Osteocyte (in vitro differentiated cells): ENCODE data around the gene RBMS1. TPM values are rescaled to one million over a fixed set of nuclear protein-coding genes. Genes with fewer than 3 reads are reported as not detected.

Experiments
- DNase-seq: peaks from one replicate; pipeline ENCODE4 v3.0.0; 2021; ENCODE audit warnings: mixed read lengths; ENCODE audit not compliant: unreplicated experiment; ENCODE audit errors: extremely low spot score
- H3K27ac Mint-ChIP-seq: one replicate; pipeline ENCODE4 v1.8.0; 2021; ENCODE audit warnings: mild to moderate bottlenecking, mixed read lengths; ENCODE audit not compliant: unreplicated experiment
- H3K27me3 Mint-ChIP-seq: one replicate; pipeline ENCODE4 v1.8.0; 2021; ENCODE audit warnings: mixed read lengths; ENCODE audit not compliant: unreplicated experiment
- H3K36me3 Mint-ChIP-seq: one replicate; pipeline ENCODE4 v1.8.0; 2021; ENCODE audit warnings: mixed read lengths; ENCODE audit not compliant: unreplicated experiment
- H3K4me1 Mint-ChIP-seq: one replicate; pipeline ENCODE4 v1.8.0; 2021; ENCODE audit warnings: mixed read lengths; ENCODE audit not compliant: unreplicated experiment
- H3K4me3 Mint-ChIP-seq: one replicate; pipeline ENCODE4 v1.8.0; 2021; ENCODE audit warnings: mild to moderate bottlenecking, moderate library complexity, mixed read lengths; ENCODE audit not compliant: unreplicated experiment
- H3K9me3 Mint-ChIP-seq: one replicate; pipeline ENCODE4 v1.8.0; 2021; ENCODE audit warnings: mixed read lengths; ENCODE audit not compliant: unreplicated experiment
- total RNA-seq: library from RNA; stranded (reverse); gene quantifications from 2 replicates; pipeline ENCODE4 v1.2.1, GENCODE V29; 2021
- TF ChIP-seq, protein P1 (sequence below): fragments of 200-600 bp; sonication (generic); IDR thresholded peaks from 2 replicates; pipeline ENCODE4 v1.5.0; 2021; ENCODE audit warnings: antibody characterized with exemption, mild to moderate bottlenecking, moderate library complexity

RBMS1 gene
- total RNA-seq, 1 donor from 2014 or later: 169 TPM

DNA sequence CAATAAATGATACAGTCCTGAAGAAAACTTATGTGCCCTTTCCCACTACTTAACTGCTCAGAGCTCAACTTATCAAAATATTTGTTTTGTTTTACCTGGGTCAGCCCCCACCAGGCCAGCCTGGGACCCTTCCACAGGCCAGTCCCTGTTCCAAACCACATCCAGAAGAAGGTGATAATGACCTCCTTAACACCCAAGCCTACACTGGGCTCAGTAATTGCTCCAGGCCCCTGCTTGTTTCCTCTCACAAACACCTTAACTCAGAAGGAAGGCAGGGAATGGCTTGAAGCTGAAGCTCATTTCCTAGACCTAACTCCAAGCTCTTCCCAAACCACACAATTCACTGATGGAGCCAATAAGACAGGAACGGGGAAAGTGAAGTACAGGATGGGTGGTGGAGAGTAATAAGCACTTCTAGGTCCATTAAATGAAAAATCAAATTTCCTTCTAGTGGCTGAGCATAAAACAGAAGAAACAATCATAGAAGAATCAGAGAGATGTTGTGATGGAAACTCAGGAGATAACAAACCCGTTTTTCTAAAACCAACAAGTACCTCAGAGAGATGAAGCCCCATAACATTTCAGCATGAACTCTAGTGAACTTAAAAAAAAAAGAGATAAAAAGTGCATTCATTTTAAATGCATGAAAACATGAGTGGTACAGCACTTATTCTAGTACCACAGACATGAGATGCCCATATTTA lies 160.1 kb downstream of the RBMS1 start:
- peaks cover 86% of the 10 kb centered on the region for H3K4me1 Mint-ChIP-seq
- peak overlapping the region; percentile 9 for H3K27ac Mint-ChIP-seq
- H3K4me3 Mint-ChIP-seq: no peak overlapping the region
- H3K9me3 Mint-ChIP-seq: no peaks in the 10 kb centered on the region
- H3K36me3 Mint-ChIP-seq: peaks cover 18% of the 10 kb centered on the region
- DNase-seq: no peak
- H3K27me3 Mint-ChIP-seq: no peaks in the 10 kb centered on the region
- TF ChIP-seq, protein P1, sequence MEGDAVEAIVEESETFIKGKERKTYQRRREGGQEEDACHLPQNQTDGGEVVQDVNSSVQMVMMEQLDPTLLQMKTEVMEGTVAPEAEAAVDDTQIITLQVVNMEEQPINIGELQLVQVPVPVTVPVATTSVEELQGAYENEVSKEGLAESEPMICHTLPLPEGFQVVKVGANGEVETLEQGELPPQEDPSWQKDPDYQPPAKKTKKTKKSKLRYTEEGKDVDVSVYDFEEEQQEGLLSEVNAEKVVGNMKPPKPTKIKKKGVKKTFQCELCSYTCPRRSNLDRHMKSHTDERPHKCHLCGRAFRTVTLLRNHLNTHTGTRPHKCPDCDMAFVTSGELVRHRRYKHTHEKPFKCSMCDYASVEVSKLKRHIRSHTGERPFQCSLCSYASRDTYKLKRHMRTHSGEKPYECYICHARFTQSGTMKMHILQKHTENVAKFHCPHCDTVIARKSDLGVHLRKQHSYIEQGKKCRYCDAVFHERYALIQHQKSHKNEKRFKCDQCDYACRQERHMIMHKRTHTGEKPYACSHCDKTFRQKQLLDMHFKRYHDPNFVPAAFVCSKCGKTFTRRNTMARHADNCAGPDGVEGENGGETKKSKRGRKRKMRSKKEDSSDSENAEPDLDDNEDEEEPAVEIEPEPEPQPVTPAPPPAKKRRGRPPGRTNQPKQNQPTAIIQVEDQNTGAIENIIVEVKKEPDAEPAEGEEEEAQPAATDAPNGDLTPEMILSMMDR: no peak

DNA sequence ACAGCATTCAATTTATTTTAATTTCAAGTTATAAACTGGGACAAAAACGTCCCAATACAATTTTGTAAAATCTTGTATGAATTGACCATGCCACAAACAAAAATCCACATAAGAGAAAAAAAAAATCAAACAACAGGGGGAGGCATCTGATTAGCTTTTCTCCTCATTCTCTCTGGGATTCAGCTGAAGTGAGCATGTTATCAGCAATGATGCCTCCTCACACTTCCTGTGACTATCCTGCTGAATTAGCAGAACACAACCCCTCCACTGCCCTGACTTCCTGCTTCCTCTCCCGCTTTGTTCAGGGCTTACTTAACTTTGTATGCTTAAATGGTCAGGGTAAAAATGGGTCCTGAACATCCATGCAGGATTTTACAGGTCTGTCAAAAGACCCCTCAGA lies 161.3 kb downstream of the RBMS1 start:
- DNase-seq: no peak
- H3K4me3 Mint-ChIP-seq: no peak overlapping the region
- H3K9me3 Mint-ChIP-seq: no peaks in the 10 kb centered on the region
- H3K27me3 Mint-ChIP-seq: no peaks in the 10 kb centered on the region
- H3K36me3 Mint-ChIP-seq: peaks cover 20% of the 10 kb centered on the region
- peak overlapping the region; percentile 24 for H3K27ac Mint-ChIP-seq
- TF ChIP-seq, protein P1: peak; percentile 14
- H3K4me1 Mint-ChIP-seq: peaks cover 90% of the 10 kb centered on the region

DNA sequence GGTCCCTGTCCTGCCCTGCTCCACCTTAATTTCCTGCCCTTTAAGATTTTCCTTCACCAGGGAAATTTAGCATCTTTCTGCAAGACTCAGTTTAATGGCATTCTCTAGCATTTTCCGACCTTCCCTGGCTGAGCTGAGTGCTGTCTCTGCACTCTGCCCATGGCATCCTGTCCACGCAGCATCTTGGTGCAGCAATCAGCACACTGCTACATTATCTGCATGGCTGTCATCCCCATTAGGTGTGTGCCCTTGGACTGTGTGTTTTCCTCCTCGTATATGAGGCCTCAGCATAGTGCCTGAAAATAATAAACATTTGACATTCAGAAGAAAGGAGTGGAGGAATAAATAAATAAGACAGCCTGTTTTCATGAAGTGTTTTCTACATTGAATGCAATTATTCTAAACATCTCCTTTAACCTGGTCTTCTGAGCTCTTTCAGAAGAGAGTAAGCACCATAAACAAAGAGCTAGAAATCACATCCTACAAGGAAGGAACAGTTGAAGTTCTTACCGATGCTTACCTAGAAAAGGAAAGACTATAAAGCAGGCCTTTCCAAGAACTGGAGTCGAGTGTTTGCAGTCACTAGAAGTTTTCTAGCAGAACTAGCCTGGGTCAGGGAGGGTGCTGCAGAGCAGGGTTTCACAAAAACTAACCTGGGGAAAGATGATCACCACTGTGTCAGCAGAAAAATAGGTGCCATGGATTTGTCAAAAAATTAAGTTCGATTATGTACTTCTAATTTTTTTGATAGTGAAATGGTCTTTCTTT lies 162.2 kb downstream of the RBMS1 start:
- Mint-ChIP-seq H3K4me3 (no peak overlapping the region), H3K27ac (peak overlapping the region; percentile 45), H3K9me3 (no peaks in the 10 kb centered on the region), H3K27me3 (no peaks in the 10 kb centered on the region), H3K4me1 (peaks cover 89% of the 10 kb centered on the region), H3K36me3 (peaks cover 20% of the 10 kb centered on the region)
- TF ChIP-seq, protein P1: no peak
- no peak for DNase-seq

DNA sequence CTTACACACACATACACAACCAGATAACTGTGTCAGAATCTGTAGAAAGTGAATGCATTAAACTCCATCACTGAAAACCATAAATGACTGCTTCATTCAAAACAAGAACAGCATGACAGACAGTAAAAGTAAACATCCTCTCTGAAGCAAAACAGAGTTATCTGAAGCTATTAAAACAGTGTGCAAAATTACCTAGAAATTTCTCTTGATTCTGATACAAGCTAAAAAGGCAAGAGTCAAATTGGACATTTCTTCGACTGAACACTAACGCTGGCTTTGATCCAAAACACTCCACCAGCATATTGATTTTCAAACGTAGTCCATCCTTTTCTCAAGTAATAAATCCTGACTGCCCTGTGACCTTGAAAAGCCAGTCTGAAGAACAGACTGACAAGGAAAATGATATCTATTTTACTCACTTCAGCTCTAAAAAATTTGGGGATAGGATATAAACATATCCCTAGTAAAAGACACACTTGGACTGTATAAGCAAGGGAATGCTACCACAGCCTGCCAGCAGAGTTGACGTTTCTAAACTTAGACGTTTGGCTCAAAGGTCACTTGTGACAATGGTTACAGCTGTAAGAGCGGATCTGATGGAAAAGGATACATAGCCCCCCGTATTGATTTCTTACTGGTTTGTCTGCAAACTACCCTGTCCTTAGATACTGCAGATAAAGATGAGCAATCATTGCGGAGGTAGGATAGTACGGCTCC lies 164.6 kb downstream of the RBMS1 start:
- H3K4me3 Mint-ChIP-seq: no peak overlapping the region
- TF ChIP-seq, protein P1: no peak
- H3K9me3 Mint-ChIP-seq: no peaks in the 10 kb centered on the region
- peaks cover 14% of the 10 kb centered on the region for H3K36me3 Mint-ChIP-seq
- peak overlapping the region; percentile 53 for H3K27ac Mint-ChIP-seq
- peaks cover 88% of the 10 kb centered on the region for H3K4me1 Mint-ChIP-seq
- DNase-seq: no peak
- H3K27me3 Mint-ChIP-seq: no peaks in the 10 kb centered on the region

DNA sequence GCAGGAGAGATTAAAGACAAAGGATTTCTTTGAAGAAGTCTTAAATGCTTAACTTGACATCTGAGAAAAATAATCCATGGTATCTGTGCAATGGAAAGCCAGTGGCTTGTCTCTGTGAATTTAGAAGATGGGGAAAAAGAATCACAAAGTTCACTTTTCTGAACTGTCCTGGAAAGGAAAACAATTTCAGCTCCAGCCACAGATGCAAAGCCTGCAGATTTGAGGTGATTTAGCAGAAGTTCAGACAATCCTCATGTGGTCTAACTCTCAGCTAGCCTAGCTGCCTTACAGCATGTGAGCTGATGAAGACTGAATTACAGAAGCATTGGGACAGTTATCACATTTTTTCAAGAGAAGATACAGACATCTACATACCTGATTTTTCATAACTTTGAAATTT lies 166.8 kb downstream of the RBMS1 start:
- peaks cover 88% of the 10 kb centered on the region for H3K4me1 Mint-ChIP-seq
- TF ChIP-seq, protein P1: no peak
- no peaks in the 10 kb centered on the region for H3K9me3 Mint-ChIP-seq
- no peaks in the 10 kb centered on the region for H3K27me3 Mint-ChIP-seq
- H3K27ac Mint-ChIP-seq: peak overlapping the region; percentile 2
- H3K4me3 Mint-ChIP-seq: no peak overlapping the region
- no peak for DNase-seq
- H3K36me3 Mint-ChIP-seq: peaks cover 18% of the 10 kb centered on the region
